GM19035 (cell line): ENCODE measurements around the gene SP1.
"Not testable (repeated sequence)": the region's sequence is repeated elsewhere in the genome, so short reads cannot be mapped to it uniquely, and the experiment has no call there.

Experiments used
- ATAC-seq: cut with Tn5 transposase; IDR thresholded peaks from one replicate; pipeline ENCODE4 v1.9.1; 2021; ENCODE audit not compliant: unreplicated experiment

The SP1 gene

GRCh38 chr12:53410951-53411350 is 31.0 kb downstream of the SP1 start:
- no peak for ATAC-seq

DNA sequence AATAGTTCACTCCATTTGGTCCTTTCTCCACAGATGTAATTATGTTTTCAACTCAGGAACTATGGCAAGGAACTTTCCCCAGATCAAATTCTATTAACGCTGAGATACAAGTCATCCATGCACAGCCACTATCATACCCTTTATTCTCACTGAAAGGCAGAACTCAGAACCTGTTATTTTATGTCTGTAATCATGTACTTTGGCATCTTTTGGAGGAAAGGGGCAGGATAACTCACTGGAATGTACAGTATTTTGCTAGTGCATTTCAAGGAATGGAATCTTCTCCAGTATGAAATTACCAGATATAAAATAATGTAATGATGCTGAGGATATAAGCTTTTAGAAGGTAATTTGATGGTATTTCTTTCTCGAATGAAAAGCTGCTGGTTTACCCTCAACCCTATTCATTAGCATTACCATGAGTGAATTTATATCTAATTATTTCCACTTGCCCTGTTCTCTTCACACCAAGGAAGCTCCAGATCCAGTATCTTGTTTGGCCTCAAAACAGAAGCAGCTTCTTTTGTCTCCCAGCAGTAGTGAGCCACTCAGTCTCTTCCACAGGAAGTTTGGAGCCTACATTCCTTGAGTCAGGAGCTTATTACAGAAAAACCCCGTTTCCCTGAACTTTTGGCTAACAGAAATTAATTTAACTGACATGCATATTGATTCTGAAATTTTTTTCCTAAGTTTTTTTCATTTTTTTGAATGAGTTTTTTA is 33.7 kb downstream of the SP1 start:
- no peak for ATAC-seq

- ATAC-seq = no peak
These were observed 34.9 kb downstream of the SP1 start for GRCh38 chr12:53414756-53415417.

DNA sequence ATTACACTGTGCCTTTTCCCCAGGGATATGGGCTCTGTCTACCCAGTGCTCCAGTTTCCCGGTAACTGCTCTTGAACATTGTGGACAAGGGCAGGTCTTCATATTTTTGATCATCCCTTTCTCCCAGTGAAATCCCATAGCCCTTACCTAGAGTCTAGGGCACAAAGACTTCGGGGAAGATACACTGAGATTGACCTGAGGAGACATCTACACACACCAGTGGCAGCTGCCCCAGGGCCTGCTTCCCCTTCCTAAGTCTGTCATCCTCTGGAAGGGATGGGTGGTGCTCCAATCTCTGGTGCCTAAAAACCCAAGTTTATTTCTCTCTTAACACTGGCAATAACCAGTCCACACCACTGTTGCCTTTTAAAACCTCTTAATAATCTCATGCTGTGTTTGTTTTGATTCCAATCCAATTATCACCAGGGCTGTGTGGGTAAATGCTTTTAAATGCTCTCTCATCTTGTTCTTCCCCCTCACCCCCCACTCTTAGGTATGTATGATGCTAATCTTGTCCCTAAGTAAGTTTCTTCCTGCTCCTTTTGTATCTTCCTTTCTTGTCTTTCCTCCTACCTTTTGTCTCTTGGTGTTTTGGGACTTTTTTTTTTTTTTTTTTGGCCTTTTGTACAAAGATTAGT is 35.9 kb downstream of the SP1 start:
- ATAC-seq = not testable (repeated sequence)

DNA sequence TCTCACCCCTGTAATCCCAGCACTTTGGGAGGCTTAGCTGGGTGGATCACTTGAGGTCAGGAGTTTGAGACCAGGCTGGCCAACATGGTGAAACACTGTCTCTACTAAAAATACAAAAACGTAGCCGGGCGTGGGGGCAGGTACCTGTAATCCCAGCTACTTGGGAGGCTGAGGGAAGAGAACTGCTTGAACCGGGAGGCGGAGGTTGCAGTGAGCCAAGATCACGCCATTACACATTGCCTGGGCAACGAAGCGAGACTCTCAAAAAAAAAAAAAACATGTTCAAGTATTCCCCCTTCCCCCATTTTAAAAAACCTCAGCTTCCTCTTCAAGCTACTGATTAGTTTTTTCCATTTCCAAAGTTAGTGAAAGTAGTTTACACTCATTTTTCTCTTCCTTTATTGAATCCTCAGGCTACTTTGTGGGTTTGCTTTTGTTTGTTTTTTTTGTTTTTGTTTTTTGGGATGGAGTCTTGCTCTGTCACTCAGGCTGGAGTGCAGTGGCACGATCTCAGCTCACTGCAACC is 37.4 kb downstream of the SP1 start:
- not testable (repeated sequence) for ATAC-seq

DNA sequence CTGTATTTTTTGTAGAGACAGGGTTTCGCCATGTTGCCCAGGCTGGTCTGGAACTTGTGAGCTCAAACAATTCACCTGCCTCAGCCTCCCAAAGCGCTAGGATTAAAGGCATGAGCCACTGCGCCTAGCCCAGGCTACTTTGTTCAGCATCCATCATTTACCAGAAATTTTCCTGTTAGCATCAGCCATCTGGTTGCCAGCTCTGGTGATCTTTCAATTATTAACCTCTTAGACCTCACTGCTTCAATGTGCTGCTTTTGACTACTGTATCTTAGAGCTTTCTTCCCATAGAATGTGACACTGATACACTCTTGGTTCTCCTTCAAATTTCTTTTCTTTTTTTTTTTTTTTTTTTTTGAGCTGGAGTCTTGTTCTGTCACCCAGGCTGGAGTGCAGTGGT is 38.2 kb downstream of the SP1 start:
- ATAC-seq = no peak

DNA sequence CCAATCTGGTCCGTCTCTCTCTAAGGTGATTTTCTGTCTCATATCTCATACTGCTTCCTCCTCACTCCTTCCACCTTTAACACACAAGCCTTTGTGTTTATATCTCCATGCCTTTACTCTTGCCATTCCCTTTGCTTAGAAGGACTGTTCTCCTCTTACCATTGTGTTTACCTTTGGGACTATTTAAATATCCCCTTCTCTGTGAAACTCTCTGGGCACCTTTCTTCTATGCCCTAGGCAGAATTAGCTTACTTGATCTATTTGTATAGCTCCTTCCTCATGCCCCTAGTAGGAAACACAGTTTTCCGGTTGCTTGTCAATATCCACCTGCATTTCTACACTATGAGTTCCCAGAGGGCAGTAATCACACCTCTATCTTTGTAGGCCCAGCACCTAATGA is 39.8 kb downstream of the SP1 start:
- ATAC-seq = no peak

GRCh38 chr12:53422247-53422646 is 42.3 kb downstream of the SP1 start:
- not testable (repeated sequence) for ATAC-seq

GRCh38 chr12:53423597-53423996 is 43.6 kb downstream of the SP1 start, which contains the start of gene AMHR2:
Gene AMHR2 (plus strand): TSS chr12:53423855. CDS start chr12:53423935, 80 bp downstream.
- no peak for ATAC-seq

- ATAC-seq = no peak
These were observed 44.9 kb downstream of the SP1 start for GRCh38 chr12:53424626-53425514.

DNA sequence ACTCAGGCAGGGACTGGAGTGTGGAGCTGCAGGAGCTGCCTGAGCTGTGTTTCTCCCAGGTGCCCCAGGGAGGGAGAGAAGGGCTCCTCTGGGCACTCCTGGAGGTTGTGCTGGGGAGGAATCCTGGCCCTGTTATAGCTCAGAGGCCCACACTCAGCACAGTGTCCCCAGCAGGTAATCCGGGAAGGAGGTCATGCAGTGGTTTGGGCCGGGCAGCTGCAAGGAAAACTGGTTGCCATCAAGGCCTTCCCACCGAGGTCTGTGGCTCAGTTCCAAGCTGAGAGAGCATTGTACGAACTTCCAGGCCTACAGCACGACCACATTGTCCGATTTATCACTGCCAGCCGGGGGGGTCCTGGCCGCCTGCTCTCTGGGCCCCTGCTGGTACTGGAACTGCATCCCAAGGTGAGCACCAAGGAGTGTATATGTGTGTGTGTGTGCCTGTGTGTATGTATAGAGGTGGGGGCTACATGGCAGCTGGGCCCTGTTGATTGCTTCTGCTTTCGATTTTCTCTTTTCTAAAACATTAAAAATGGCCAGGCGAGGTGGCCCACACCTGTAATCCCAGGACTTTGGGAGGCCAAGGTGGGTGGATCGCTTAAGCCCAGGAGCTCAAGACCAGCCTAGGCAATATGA is 45.7 kb downstream of the SP1 start:
- no peak for ATAC-seq

GRCh38 chr12:53427905-53428594 is 48.1 kb downstream of the SP1 start:
- ATAC-seq = no peak

DNA sequence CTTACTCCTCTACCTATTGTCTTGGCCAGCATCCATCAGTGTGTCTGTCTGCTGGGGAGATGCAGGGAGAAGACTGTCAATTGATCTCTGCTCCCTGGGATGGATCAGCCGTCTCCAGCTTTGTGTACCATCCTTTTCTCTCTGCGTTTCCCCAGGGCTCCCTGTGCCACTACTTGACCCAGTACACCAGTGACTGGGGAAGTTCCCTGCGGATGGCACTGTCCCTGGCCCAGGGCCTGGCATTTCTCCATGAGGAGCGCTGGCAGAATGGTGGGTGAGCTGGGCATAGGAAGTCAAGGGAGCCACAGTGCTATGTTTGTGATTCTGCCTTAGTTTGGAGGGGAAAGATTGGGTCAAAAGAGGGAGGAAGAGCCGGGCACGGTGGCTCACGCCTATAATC is 48.8 kb downstream of the SP1 start:
- no peak for ATAC-seq

DNA sequence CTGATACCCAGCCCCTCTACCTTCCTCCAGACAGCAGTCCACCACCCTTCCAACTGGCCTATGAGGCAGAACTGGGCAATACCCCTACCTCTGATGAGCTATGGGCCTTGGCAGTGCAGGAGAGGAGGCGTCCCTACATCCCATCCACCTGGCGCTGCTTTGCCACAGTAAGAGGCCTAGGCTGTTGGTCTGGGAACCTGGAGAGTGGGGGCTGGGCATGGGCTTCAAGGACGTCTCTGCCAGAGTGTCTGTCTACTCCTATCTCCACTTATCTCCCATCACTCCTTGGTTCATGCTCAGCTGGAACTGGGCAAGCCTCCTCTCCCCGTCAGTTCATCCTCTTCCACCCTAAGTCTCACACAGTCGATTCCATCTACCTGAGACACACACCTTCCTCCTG is 50.1 kb downstream of the SP1 start:
- ATAC-seq = no peak

GRCh38 chr12:53431187-53431586 is 51.2 kb downstream of the SP1 start:
- ATAC-seq = no peak

DNA sequence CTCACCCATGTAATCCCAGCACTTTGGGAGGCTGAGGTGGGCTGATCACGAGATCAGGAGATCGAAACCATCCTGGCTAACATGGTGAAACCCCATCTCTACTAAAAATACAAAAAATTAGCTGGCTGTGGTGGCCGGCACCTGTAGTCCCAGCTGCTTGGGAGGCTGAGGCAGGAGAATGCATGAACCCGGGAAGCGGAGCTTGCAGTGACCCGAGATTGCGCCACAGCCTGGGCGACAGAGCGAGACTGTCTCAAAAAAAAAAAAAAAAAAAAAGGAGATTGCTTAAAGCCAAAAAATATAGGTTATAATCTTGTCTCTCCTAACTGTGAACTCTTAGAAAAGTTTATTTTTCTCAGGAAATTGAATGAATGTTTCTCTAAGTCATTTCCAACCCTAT is 55.4 kb downstream of the SP1 start:
- not testable (repeated sequence) for ATAC-seq

GRCh38 chr12:53439582-53439981 is 59.6 kb downstream of the SP1 start:
- not testable (repeated sequence) for ATAC-seq

GRCh38 chr12:53441040-53441833 is 61.3 kb downstream of the SP1 start, which contains the start of gene PRR13:
Gene PRR13 (plus strand): TSS chr12:53441734. CDS start chr12:53442715, 981 bp downstream.
- ATAC-seq = peak; percentile 98

GRCh38 chr12:53443955-53444354 is 64.0 kb downstream of the SP1 start:
- ATAC-seq = no peak
